Measurements from ENCODE around the gene HSFX3.

DNA sequence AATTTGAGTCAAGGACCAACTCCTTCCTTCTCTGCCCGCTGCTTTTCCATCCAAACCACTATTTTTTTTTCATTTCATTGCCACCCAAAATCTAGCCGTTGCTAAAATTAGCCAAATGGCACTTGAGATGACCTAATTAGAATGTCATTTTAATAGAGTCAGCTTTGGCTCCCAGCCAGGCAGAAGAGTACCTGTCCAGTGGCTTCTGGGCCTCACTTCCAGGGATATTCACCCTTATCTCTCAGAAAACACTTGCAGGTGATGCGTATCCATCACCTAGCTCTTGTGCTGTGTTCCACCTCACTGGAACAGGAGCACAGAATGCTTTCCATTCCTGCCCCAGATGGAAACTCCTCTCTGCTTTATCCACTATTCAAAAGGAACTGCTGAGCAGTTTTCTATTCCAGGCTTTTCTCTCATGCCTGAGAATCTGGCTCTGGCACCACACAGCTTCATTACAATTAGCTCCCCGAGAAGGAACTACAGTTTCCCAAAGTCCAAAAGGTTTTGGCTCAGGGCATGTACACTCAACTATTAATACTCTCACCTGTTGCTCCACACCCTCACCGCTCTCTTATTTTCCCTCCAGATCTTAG, 19.1 kb upstream of the HSFX3 start:
- TF ChIP-seq CTCF (IDR thresholded peaks at IDR 0.05; ENCODE audit: insufficient read depth, low read depth, low read length), result no peak
- TF ChIP-seq EZH2 (IDR thresholded peaks at IDR 0.05; ENCODE audit: insufficient read depth, low read length), result no peak

Data from astrocyte (in vitro differentiated cells and primary cell).